HG03575 (cell line): ENCODE data around the gene STAM.
"Not testable (repeated sequence)": the region's sequence is repeated elsewhere in the genome, so short reads cannot be mapped to it uniquely, and the experiment has no call there.

Experiments
- ATAC-seq: cut with Tn5 transposase; IDR thresholded peaks from one replicate; pipeline ENCODE4 v1.9.1; 2021; ENCODE audit not compliant: unreplicated experiment, insufficient number of reproducible peaks, low FRiP score; ENCODE audit errors: extremely low read depth

STAM gene

DNA sequence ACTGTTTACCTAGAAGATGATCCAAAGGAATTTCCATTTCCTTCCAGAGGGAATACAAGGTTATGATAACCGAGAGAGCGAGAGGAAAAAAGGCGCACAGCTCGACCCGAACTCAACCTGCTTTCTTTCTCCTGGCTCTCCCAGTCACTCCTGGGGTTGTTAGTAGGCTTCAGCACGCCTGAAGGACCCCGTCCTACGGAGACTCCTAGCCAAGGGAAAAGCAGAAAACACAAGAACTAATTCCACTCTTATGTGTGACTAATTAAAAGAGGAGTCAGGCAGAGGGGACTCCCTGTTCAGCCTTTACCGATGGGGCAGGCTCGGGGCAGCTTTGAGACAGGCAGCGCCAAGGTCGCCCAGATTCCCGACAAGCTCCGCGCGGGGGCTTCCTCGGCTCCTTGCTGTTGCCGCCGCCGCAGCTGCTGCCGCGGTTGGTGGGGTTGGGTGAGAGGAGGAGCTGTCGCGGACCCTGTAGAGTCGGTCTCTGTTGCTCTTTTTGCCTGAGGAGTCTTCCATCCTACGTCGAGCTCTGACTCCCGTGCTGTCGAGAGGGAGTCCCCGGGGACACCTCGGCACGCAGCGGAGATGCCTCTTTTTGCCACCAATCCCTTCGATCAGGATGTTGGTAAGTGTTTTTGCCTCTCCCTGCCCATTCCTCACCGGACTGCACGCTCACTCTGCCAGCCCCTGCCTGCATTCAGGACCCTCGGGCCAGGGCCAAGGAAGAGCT lies at the start of gene STAM:
STAM (plus strand) TSS at position 397 of the 730 bp plus-strand sequence; CDS start at position 586, 189 bp downstream.
- peak; percentile 68 for ATAC-seq

DNA sequence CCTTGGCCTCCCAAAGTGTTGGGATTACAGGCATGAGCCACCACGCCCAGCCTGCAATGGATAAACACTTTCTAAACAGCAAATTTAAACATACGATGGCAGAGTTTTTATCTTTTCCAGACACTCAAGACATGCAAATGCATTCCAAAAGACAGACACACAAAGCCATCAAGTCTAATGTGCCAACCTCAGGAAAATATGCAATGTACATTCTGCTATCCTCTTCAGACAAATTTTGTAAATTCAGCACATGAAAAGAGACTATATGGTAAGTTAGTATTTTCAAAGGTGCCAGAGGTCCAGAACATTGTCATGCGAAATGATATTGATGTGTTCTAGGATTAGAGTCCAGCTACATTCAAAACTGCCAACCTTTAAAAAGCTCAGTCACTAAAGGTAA lies 46.6 kb upstream of the STAM start:
- ATAC-seq: no peak

DNA sequence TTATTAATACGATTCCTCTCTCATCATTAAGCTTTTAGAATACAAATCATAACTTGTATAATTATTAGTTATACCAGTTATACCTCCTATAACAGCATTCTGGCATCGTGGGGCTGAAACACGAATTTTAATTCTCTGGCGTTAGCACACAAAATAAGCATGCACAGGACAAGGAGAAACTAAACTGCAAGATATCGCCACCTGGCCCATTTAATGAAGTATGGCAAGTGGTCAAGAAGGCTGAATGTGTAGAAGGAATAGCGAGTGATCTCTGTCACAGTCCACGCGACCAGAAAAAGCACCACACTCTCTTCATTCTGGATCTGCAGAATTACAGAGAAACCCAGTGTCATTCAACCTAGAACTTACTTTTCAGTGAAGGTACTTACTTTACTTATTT lies 44.9 kb upstream of the STAM start:
- ATAC-seq: no peak

DNA sequence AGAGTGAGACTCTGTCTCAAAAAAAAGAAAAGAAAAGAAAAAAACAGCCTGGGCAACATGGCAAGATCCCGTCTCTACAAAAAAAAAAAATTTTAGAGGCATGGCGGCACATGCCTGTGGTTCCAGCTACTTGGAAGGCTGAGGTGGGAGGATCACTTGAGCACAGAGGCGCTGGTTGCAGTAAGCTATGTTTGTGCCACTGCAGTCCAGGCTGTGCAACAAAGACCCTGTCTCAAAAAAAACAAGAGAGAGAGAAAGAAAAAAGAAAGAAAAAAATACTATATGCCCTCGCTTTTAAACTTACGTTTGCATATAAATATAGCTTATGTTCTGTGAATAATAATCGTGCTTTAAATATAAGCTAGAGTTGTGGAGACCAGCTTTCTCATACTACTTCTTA lies 38.0 kb upstream of the STAM start:
- ATAC-seq: no peak

DNA sequence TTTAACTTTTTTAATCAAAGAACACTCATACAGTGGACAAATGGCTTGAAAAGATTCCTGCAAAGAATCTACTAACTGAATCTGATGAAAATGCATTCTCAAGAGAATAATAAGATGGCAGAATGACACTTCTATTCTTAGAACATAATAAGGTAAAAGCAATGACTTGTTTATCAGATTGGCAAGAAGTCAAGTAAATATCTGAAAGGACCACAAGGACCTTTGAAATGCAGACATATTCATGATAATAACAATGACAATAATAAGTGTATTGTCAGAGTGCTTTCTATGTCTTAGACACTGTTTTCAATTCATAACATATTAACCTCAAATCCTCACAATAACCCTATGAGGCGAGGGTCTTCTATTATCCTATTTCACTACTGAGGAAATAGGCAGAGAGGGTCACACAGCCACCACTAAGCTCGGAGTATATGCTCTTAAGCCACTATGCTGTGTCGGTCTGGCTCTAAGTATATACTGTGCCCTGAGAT lies 37.4 kb upstream of the STAM start:
- no peak for ATAC-seq

DNA sequence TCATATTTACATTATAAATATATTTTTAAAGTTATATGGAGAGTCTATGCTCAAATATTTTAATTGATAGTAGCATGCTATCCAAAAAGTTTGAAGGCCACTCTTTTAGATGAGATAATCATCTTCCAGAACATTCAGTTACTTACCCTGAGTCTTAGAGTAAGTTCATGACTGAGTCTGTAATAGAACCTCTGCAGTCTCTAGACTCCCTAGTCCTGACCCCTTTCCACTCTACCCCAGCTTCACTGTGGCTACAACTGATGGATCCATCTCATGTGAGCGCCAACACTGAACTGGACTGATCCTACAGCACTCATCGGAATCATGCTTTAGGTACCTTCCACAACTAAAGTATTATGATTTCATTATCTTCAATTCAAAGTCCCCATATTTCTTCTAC lies 36.9 kb upstream of the STAM start:
- no peak for ATAC-seq

- ATAC-seq: no peak
Observed at GRCh38 chr10:17607603-17608332, 36.2 kb upstream of the STAM start.

DNA sequence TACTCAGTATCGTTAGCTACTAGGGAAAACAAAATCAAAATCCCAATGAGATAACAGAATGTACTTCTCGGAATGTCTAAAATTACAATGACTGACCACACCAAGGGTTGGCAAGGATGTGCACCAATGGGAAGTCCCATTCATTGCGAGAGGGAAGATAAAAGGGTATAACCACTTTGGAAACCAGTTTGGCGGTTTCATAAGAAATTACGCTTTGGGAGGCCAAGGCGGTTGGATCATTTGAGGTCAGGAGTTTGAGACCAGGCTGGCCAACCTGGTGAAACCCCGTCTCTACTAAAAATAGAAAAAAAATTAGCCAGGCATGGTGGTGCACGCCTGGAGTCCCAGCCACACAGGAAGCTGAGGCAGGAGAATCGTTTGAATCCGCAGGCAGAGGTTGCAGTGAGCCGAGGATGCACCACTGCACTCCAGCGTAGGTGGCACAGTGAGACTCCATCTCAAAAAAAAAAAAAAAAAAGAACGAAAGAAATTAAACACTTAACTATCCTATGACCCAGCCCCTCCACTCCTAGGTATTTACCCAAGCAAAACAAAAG lies 34.4 kb upstream of the STAM start:
- no peak for ATAC-seq

DNA sequence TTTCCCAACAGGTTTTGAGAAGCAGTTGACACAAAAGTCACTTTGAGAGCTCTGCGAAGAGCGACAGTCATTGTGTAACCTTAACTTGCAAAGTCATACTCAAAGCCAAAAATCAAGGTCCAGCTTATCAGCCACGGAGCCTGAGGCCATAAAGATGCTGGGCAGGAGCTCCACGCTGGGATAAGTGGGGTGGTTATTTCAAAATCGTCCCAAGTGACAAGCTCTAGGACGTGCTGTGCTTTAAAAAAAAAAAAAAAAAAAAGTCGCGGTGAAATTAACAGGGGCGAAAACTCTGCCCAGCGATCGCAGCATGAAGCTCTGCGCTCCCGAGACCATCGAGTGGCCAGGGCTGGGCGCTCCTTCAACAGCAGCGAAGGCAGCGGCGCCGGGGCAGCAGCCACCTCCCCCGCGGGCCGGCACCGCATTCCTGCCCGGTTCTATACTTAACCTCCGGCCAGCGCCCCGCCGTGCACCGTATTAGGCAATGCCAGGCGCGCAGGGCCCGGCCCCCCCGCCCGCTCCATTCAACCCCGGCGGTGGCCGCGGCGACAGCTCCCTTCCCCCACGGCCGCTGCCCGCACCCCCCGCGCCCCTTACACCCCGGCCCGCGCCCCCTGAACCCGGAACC lies 27.4 kb upstream of the STAM start:
- ATAC-seq: no peak

DNA sequence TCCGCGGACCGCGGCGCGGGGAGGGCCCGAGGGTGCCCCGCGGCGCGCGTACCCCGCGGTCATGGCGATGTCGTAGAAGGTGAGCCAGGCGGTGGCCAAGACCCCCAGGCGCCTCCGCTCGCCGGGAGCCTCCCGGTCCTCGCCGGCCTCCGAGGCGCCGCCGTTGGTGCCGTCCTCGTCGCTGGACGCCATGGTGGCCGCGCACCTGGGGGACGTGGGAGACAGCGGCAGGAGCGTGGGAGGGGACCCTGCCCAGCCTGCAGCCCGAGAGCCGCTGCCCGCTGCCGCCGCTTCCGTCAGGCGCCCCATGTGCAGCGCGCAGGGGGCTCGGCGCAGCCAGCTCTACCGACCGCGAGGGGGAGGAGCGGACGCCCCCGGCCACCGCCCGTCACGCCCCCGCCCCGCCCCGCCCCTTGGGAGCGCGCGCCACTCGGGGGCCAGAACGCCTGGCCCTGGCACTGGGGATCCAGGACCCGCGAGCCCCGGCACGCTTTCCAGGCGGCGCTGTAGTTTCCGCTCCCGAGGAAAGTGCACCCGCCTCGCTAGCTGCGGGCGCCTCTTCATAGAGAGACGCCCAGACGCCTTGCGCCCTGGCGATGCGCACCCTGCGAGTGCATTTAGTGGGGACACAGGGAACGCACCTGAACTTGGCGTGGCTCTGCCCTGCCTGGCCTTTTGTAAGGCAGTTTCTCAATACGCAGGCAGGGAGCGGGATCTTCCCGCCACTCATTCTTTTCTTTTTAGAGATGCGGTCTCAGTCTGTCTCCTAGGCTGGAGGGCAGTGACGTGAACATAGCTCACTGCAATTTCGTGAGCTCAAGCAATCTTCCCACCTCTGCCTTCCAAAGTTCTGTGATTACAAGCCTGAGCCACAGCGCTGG lies 26.7 kb upstream of the STAM start, which contains the start of gene HACD1:
HACD1 (minus strand) TSS at position 344 of the 881 bp plus-strand sequence; CDS start at position 309, 35 bp downstream.
- ATAC-seq: no peak

- no peak for ATAC-seq
Observed at GRCh38 chr10:17622061-17622460, 21.9 kb upstream of the STAM start.

DNA sequence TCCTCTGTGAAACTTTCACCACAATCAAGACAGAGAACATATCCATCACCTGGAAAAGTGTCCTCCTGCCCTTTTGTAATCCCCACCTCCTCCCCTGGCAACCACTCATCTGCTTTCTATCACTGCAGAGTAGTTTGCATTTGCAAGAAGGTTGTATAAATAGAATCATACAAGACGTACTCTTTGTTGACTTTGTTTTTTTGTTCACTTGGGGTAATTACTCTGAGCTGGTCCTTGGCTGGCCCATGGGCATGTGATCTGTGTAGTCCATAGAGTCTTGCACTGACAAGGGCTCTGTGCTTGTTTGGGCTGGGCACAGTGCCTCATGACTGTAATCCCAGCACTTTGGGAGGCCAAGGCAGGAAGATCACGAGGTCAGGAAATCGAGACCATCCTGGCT lies 19.0 kb upstream of the STAM start:
- no peak for ATAC-seq

GRCh38 chr10:17626656-17627055 lies 17.3 kb upstream of the STAM start:
- ATAC-seq: no peak

DNA sequence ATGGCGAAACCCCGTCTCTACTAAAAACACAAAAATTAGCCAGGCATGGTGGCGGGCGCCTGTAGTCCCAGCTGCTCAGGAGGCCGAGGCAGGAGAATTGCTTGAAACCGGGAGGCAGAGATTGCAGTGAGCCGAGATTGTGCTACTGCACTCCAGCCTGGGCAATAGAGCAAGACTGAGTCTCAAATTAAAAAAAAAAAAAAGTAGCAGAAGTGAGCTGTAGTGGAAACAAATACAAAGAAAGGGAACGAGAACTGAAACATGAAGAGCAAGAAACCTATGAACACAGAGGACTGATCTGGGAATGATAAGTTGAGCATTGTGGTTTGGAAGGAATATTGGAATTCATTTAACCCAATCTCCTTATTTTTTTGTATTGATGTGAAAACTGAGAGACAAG lies 11.4 kb upstream of the STAM start:
- not testable (repeated sequence) for ATAC-seq

DNA sequence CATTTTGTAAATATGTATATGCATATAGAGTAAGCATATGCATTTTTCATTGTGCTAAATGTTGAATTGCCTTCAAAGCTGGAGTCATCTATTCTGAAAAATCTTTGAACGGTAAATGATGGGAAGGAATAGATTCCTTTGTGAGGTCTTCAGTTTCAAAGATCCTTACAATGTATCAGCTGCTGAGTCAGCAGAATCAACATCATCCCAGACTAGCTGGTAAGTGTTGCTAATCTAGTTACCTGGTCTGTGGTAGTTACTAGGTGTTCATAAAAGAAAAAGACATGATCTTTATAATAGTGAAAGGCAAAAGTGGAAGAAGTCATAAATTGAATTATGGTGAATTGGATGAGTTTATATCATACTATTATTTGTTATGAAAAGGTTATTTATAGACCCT lies 10.6 kb upstream of the STAM start:
- no peak for ATAC-seq

- ATAC-seq: no peak
Observed at GRCh38 chr10:17637869-17638268, 6.1 kb upstream of the STAM start.

- no peak for ATAC-seq
Observed at GRCh38 chr10:17640331-17640816, 3.6 kb upstream of the STAM start.

- peak; percentile 2 for ATAC-seq
Observed at GRCh38 chr10:17643339-17643754, 604 bp upstream of the STAM start.
